HG03439 (cell line): ENCODE measurements around the gene FKBP1A.
"Not testable (repeated sequence)": the region's sequence is repeated elsewhere in the genome, so short reads cannot be mapped to it uniquely, and the experiment has no call there.

Experiments
- ATAC-seq: cut with Tn5 transposase; IDR thresholded peaks from one replicate; pipeline ENCODE4 v1.9.1; 2021; ENCODE audit warnings: mild to moderate bottlenecking, moderate library complexity; ENCODE audit not compliant: unreplicated experiment

FKBP1A gene

GRCh38 chr20:1417790-1418189 lies 24.9 kb upstream of the FKBP1A start:
- no peak for ATAC-seq

- no peak for ATAC-seq
These were observed 24.4 kb upstream of the FKBP1A start for GRCh38 chr20:1417273-1417672.

- ATAC-seq = no peak
These were observed 23.0 kb upstream of the FKBP1A start for GRCh38 chr20:1415667-1416468.

GRCh38 chr20:1414982-1415381 lies 22.1 kb upstream of the FKBP1A start:
- ATAC-seq = no peak

GRCh38 chr20:1405801-1406200 lies 12.9 kb upstream of the FKBP1A start:
- ATAC-seq = no peak

GRCh38 chr20:1403624-1404023 lies 10.8 kb upstream of the FKBP1A start:
- no peak for ATAC-seq

GRCh38 chr20:1402149-1402548 lies 9.3 kb upstream of the FKBP1A start:
- no peak for ATAC-seq

- no peak for ATAC-seq
These were observed 8.6 kb upstream of the FKBP1A start for GRCh38 chr20:1401451-1401907.

- ATAC-seq = not testable (repeated sequence)
These were observed 7.0 kb upstream of the FKBP1A start for GRCh38 chr20:1399678-1400366.

- ATAC-seq = not testable (repeated sequence)
These were observed 5.3 kb upstream of the FKBP1A start for GRCh38 chr20:1398185-1398584.

- no peak for ATAC-seq
These were observed 4.9 kb upstream of the FKBP1A start for GRCh38 chr20:1397710-1398109.

- ATAC-seq = no peak
These were observed 3.8 kb upstream of the FKBP1A start for GRCh38 chr20:1396702-1397101.

- ATAC-seq = no peak
These were observed 3.4 kb upstream of the FKBP1A start for GRCh38 chr20:1396264-1396663.

GRCh38 chr20:1394686-1395085 lies 1.8 kb upstream of the FKBP1A start:
- no peak for ATAC-seq

- no peak for ATAC-seq
These were observed 641 bp upstream of the FKBP1A start for GRCh38 chr20:1393507-1393882.

- ATAC-seq = no peak
These were observed 486 bp downstream of the FKBP1A start for GRCh38 chr20:1392443-1392692.

- ATAC-seq = no peak
These were observed 1.0 kb downstream of the FKBP1A start for GRCh38 chr20:1391640-1392442.

- no peak for ATAC-seq
These were observed 2.1 kb downstream of the FKBP1A start for GRCh38 chr20:1390581-1391403.

GRCh38 chr20:1389703-1390580 lies 2.9 kb downstream of the FKBP1A start:
- ATAC-seq = no peak
